ENCODE measurements around the gene HIBADH.

The HIBADH gene

GRCh38 chr7:27546610-27547009 is 116.1 kb downstream of the HIBADH start:
- Histone ChIP-seq H3K9ac (ENCODE audit: low read depth in 1 of 2, low read length in 2 of 2) (no peak overlapping the region), H3K4me3 (ENCODE audit: low read length in 2 of 2) (no peak overlapping the region), H3K4me1 (ENCODE audit: control insufficient read depth in 2 of 2, insufficient read depth in 2 of 2, low read length in 2 of 2) (no peaks in the 10 kb centered on the region), H3K9me3 (ENCODE audit: control insufficient read depth in 2 of 2, low read length in 2 of 2) (no peaks in the 10 kb centered on the region), H3K27ac (ENCODE audit: low read depth in 2 of 2, low read length in 2 of 2) (no peak overlapping the region), H3K36me3 (ENCODE audit: control insufficient read depth in 2 of 2, insufficient read depth in 2 of 2, low read length in 2 of 2) (peaks cover 0 to 2% of the 10 kb centered on the region in 2 donors), H3K27me3 (ENCODE audit: control insufficient read depth in 2 of 2, insufficient read depth in 2 of 2, low read length in 2 of 2) (no peaks in the 10 kb centered on the region)

- no peaks in the 10 kb centered on the region for H3K27me3 ChIP-seq (ENCODE audit: control insufficient read depth in 2 of 2, insufficient read depth in 2 of 2, low read length in 2 of 2)
- H3K9me3 ChIP-seq (ENCODE audit: control insufficient read depth in 2 of 2, low read length in 2 of 2): no peaks in the 10 kb centered on the region
- H3K4me1 ChIP-seq (ENCODE audit: control insufficient read depth in 2 of 2, insufficient read depth in 2 of 2, low read length in 2 of 2): no peaks in the 10 kb centered on the region
- no peak overlapping the region for H3K4me3 ChIP-seq (ENCODE audit: low read length in 2 of 2)
- H3K27ac ChIP-seq (ENCODE audit: low read depth in 2 of 2, low read length in 2 of 2): no peak overlapping the region
- peaks cover 1 to 3% of the 10 kb centered on the region in 2 donors for H3K36me3 ChIP-seq (ENCODE audit: control insufficient read depth in 2 of 2, insufficient read depth in 2 of 2, low read length in 2 of 2)
- H3K9ac ChIP-seq (ENCODE audit: low read depth in 1 of 2, low read length in 2 of 2): no peak overlapping the region
Observed at GRCh38 chr7:27535795-27536194, 126.9 kb downstream of the HIBADH start.

GRCh38 chr7:27533652-27534081 is 129.0 kb downstream of the HIBADH start:
- Histone ChIP-seq H3K27ac (ENCODE audit: low read depth in 2 of 2, low read length in 2 of 2) (no peak overlapping the region), H3K36me3 (ENCODE audit: control insufficient read depth in 2 of 2, insufficient read depth in 2 of 2, low read length in 2 of 2) (peaks cover 3 to 12% of the 10 kb centered on the region in 2 donors), H3K4me1 (ENCODE audit: control insufficient read depth in 2 of 2, insufficient read depth in 2 of 2, low read length in 2 of 2) (no peaks in the 10 kb centered on the region), H3K9me3 (ENCODE audit: control insufficient read depth in 2 of 2, low read length in 2 of 2) (no peaks in the 10 kb centered on the region), H3K4me3 (ENCODE audit: low read length in 2 of 2) (no peak overlapping the region), H3K27me3 (ENCODE audit: control insufficient read depth in 2 of 2, insufficient read depth in 2 of 2, low read length in 2 of 2) (no peaks in the 10 kb centered on the region), H3K9ac (ENCODE audit: low read depth in 1 of 2, low read length in 2 of 2) (no peak overlapping the region)

GRCh38 chr7:27532314-27532713 is 130.4 kb downstream of the HIBADH start:
- no peak overlapping the region for H3K27ac ChIP-seq (ENCODE audit: low read depth in 2 of 2, low read length in 2 of 2)
- no peak overlapping the region for H3K4me3 ChIP-seq (ENCODE audit: low read length in 2 of 2)
- H3K4me1 ChIP-seq (ENCODE audit: control insufficient read depth in 2 of 2, insufficient read depth in 2 of 2, low read length in 2 of 2): no peaks in the 10 kb centered on the region
- no peak overlapping the region for H3K9ac ChIP-seq (ENCODE audit: low read depth in 1 of 2, low read length in 2 of 2)
- peaks cover 0 to 12% of the 10 kb centered on the region in 2 donors for H3K36me3 ChIP-seq (ENCODE audit: control insufficient read depth in 2 of 2, insufficient read depth in 2 of 2, low read length in 2 of 2)
- H3K27me3 ChIP-seq (ENCODE audit: control insufficient read depth in 2 of 2, insufficient read depth in 2 of 2, low read length in 2 of 2): no peaks in the 10 kb centered on the region
- H3K9me3 ChIP-seq (ENCODE audit: control insufficient read depth in 2 of 2, low read length in 2 of 2): no peaks in the 10 kb centered on the region

- peaks cover 3 to 13% of the 10 kb centered on the region in 2 donors for H3K36me3 ChIP-seq (ENCODE audit: control insufficient read depth in 2 of 2, insufficient read depth in 2 of 2, low read length in 2 of 2)
- H3K9ac ChIP-seq (ENCODE audit: low read depth in 1 of 2, low read length in 2 of 2): no peak overlapping the region
- H3K9me3 ChIP-seq (ENCODE audit: control insufficient read depth in 2 of 2, low read length in 2 of 2): no peaks in the 10 kb centered on the region
Observed at GRCh38 chr7:27527348-27527714, 135.4 kb downstream of the HIBADH start.

GRCh38 chr7:27526611-27527347 is 135.9 kb downstream of the HIBADH start:
- H3K27ac ChIP-seq (ENCODE audit: low read depth in 2 of 2, low read length in 2 of 2): no peak overlapping the region
- H3K27me3 ChIP-seq (ENCODE audit: control insufficient read depth in 2 of 2, insufficient read depth in 2 of 2, low read length in 2 of 2): no peaks in the 10 kb centered on the region
- H3K36me3 ChIP-seq (ENCODE audit: control insufficient read depth in 2 of 2, insufficient read depth in 2 of 2, low read length in 2 of 2): peaks cover 3 to 13% of the 10 kb centered on the region in 2 donors
- H3K4me1 ChIP-seq (ENCODE audit: control insufficient read depth in 2 of 2, insufficient read depth in 2 of 2, low read length in 2 of 2): no peaks in the 10 kb centered on the region
- no peak overlapping the region for H3K4me3 ChIP-seq (ENCODE audit: low read length in 2 of 2)
- H3K9ac ChIP-seq (ENCODE audit: low read depth in 1 of 2, low read length in 2 of 2): no peak overlapping the region
- H3K9me3 ChIP-seq (ENCODE audit: control insufficient read depth in 2 of 2, low read length in 2 of 2): no peaks in the 10 kb centered on the region

More at GRCh38 chr7:27527348-27527714, 135.4 kb downstream of the HIBADH start:
- no peaks in the 10 kb centered on the region for H3K4me1 ChIP-seq (ENCODE audit: control insufficient read depth in 2 of 2, insufficient read depth in 2 of 2, low read length in 2 of 2)
- H3K27ac ChIP-seq (ENCODE audit: low read depth in 2 of 2, low read length in 2 of 2): no peak overlapping the region
- no peak overlapping the region for H3K4me3 ChIP-seq (ENCODE audit: low read length in 2 of 2)
- H3K27me3 ChIP-seq (ENCODE audit: control insufficient read depth in 2 of 2, insufficient read depth in 2 of 2, low read length in 2 of 2): no peaks in the 10 kb centered on the region

- no peaks in the 10 kb centered on the region for H3K9me3 ChIP-seq (ENCODE audit: control insufficient read depth in 2 of 2, low read length in 2 of 2)
- H3K36me3 ChIP-seq (ENCODE audit: control insufficient read depth in 2 of 2, insufficient read depth in 2 of 2, low read length in 2 of 2): peaks cover 3 to 13% of the 10 kb centered on the region in 2 donors
- no peak overlapping the region for H3K9ac ChIP-seq (ENCODE audit: low read depth in 1 of 2, low read length in 2 of 2)
- no peak overlapping the region for H3K4me3 ChIP-seq (ENCODE audit: low read length in 2 of 2)
- H3K27me3 ChIP-seq (ENCODE audit: control insufficient read depth in 2 of 2, insufficient read depth in 2 of 2, low read length in 2 of 2): no peaks in the 10 kb centered on the region
- H3K4me1 ChIP-seq (ENCODE audit: control insufficient read depth in 2 of 2, insufficient read depth in 2 of 2, low read length in 2 of 2): no peaks in the 10 kb centered on the region
- no peak overlapping the region for H3K27ac ChIP-seq (ENCODE audit: low read depth in 2 of 2, low read length in 2 of 2)
Observed at GRCh38 chr7:27526131-27526530, 136.6 kb downstream of the HIBADH start.

- Histone ChIP-seq H3K4me1 (ENCODE audit: control insufficient read depth in 2 of 2, insufficient read depth in 2 of 2, low read length in 2 of 2) (no peaks in the 10 kb centered on the region), H3K27ac (ENCODE audit: low read depth in 2 of 2, low read length in 2 of 2) (no peak overlapping the region), H3K9ac (ENCODE audit: low read depth in 1 of 2, low read length in 2 of 2) (no peak overlapping the region), H3K4me3 (ENCODE audit: low read length in 2 of 2) (no peak overlapping the region), H3K9me3 (ENCODE audit: control insufficient read depth in 2 of 2, low read length in 2 of 2) (no peaks in the 10 kb centered on the region), H3K36me3 (ENCODE audit: control insufficient read depth in 2 of 2, insufficient read depth in 2 of 2, low read length in 2 of 2) (peaks cover 2 to 3% of the 10 kb centered on the region in 2 donors), H3K27me3 (ENCODE audit: control insufficient read depth in 2 of 2, insufficient read depth in 2 of 2, low read length in 2 of 2) (no peaks in the 10 kb centered on the region)
Observed at GRCh38 chr7:27523321-27523720, 139.4 kb downstream of the HIBADH start.

GRCh38 chr7:27522566-27522965 is 140.1 kb downstream of the HIBADH start:
- Histone ChIP-seq H3K27ac (ENCODE audit: low read depth in 2 of 2, low read length in 2 of 2) (no peak overlapping the region), H3K4me3 (ENCODE audit: low read length in 2 of 2) (no peak overlapping the region), H3K9me3 (ENCODE audit: control insufficient read depth in 2 of 2, low read length in 2 of 2) (no peaks in the 10 kb centered on the region), H3K27me3 (ENCODE audit: control insufficient read depth in 2 of 2, insufficient read depth in 2 of 2, low read length in 2 of 2) (no peaks in the 10 kb centered on the region), H3K9ac (ENCODE audit: low read depth in 1 of 2, low read length in 2 of 2) (no peak overlapping the region), H3K36me3 (ENCODE audit: control insufficient read depth in 2 of 2, insufficient read depth in 2 of 2, low read length in 2 of 2) (peaks cover 2 to 3% of the 10 kb centered on the region in 2 donors), H3K4me1 (ENCODE audit: control insufficient read depth in 2 of 2, insufficient read depth in 2 of 2, low read length in 2 of 2) (no peaks in the 10 kb centered on the region)

- Histone ChIP-seq H3K4me3 (ENCODE audit: low read length in 2 of 2) (no peak overlapping the region), H3K9me3 (ENCODE audit: control insufficient read depth in 2 of 2, low read length in 2 of 2) (no peaks in the 10 kb centered on the region), H3K27ac (ENCODE audit: low read depth in 2 of 2, low read length in 2 of 2) (no peak overlapping the region), H3K36me3 (ENCODE audit: control insufficient read depth in 2 of 2, insufficient read depth in 2 of 2, low read length in 2 of 2) (peaks cover 2 to 3% of the 10 kb centered on the region in 2 donors), H3K27me3 (ENCODE audit: control insufficient read depth in 2 of 2, insufficient read depth in 2 of 2, low read length in 2 of 2) (no peaks in the 10 kb centered on the region), H3K9ac (ENCODE audit: low read depth in 1 of 2, low read length in 2 of 2) (no peak overlapping the region), H3K4me1 (ENCODE audit: control insufficient read depth in 2 of 2, insufficient read depth in 2 of 2, low read length in 2 of 2) (no peaks in the 10 kb centered on the region)
Observed at GRCh38 chr7:27520815-27521790, 141.6 kb downstream of the HIBADH start.

Data from mucosa of rectum (tissue), 2 donors.